Activated CD4-positive, alpha-beta memory T cell treated with anti-CD3 and anti-CD28 coated beads for 36 hours (primary cell): ENCODE data around the gene TNFRSF11A. TPM values are rescaled to one million over a fixed set of nuclear protein-coding genes. Genes with fewer than 3 reads are reported as not detected.
A peak's percentile ranks its signal among the peaks of the same experiment; 100 is the strongest.

Experiments used
- CTCF ChIA-PET: fragments of 350-600 bp; sonication (Branson Sonifier 250); formaldehyde crosslinking; loops from one replicate; lab custom pipeline; 2021; ENCODE audit warnings: antibody characterized with exemption, inconsistent platforms; lab: Charles Lee
- POLR2A ChIA-PET: fragments of 350-600 bp; sonication (Branson Sonifier 250); formaldehyde crosslinking; loops from one replicate; lab custom pipeline; 2021; ENCODE audit warnings: antibody characterized with exemption; lab: Charles Lee
- DNase-seq: peaks from one replicate; pipeline ENCODE4 v3.0.0-alpha.2; 2020
- H3K27ac Mint-ChIP-seq: one replicate; pipeline ENCODE4 v1.8.0; 2021; ENCODE audit warnings: mixed read lengths
- H3K27me3 Mint-ChIP-seq: one replicate; pipeline ENCODE4 v1.8.0; 2021; ENCODE audit warnings: mixed read lengths
- H3K36me3 Mint-ChIP-seq: one replicate; pipeline ENCODE4 v1.8.0; 2021; ENCODE audit warnings: mixed read lengths
- H3K4me1 Mint-ChIP-seq: one replicate; pipeline ENCODE4 v1.8.0; 2021; ENCODE audit warnings: low read depth, mixed read lengths
- H3K4me3 Mint-ChIP-seq: one replicate; pipeline ENCODE4 v1.8.0; 2021; ENCODE audit warnings: mild to moderate bottlenecking, mixed read lengths
- H3K9me3 Mint-ChIP-seq: one replicate; pipeline ENCODE4 v1.8.0; 2021; ENCODE audit warnings: mixed read lengths
- intact Hi-C: fragments of 100-400 bp; cut with micrococcal nuclease; formaldehyde crosslinking; loops from one replicate; pipeline ENCODE4 v1.15.1; 2023
- total RNA-seq, 2 experiments: library from RNA; stranded (reverse); gene quantifications; one replicate each; pipeline ENCODE4 v1.2.3, GENCODE V29; 2021

The TNFRSF11A gene
- total RNA-seq, result 1 to 10 TPM; 5.7 to 6.1 TPM

GRCh38 chr18:62324917-62325805 is at the start of gene TNFRSF11A:
TNFRSF11A (plus strand) TSS chr18:62325310; CDS start chr18:62325353, 43 bp downstream.
- ChIA-PET POLR2A (no interaction called here), CTCF (interaction anchor here (1.0 to 1.8 kb wide), 4 partner anchors 10 to 180 kb away, joined by 3 to 8 read pairs (median 4); no protein-coding TSS in a partner anchor)
- Mint-ChIP-seq H3K4me1 (peaks cover 28% of the 10 kb centered on the region), H3K36me3 (no peaks in the 10 kb centered on the region), H3K4me3 (peak within 1 kb of the TSS; percentile 79), H3K27me3 (peaks cover 68% of the 10 kb centered on the region), H3K27ac (peak within 1 kb of the TSS; percentile 46), H3K9me3 (no peaks in the 10 kb centered on the region)
- peak; percentile 79 for DNase-seq
- intact Hi-C loops, result loop anchor here (1.0 to 5.0 kb wide), 6 partner anchors 42 to 392 kb away; partner anchors contain the start of gene PHLPP1

DNA sequence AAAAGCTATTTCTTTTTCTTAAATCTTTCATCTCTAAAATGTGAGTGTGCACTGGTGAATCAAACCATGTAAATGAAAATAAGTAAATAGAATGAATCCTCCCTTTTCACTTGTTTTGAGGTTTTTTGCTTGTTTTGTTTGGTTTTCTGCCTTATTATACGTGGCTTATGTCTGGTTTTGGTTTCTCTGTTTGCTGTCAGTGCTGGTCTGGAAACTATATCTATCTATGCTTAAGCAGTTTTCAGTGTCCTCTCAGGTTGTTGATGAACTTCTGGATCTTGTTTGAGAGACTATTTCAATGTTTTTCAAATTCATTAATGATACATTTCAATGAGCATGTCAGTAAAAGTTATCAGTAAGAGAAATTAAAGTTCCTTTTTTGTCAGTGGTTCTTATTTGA is 48.1 kb upstream of the TNFRSF11A start:
- ChIA-PET CTCF (interaction anchor here (1.0 kb wide), 1 partner anchor 28 kb away, joined by 3 read pairs; no protein-coding TSS in a partner anchor), POLR2A (no interaction called here)
- H3K27ac Mint-ChIP-seq, result no peak overlapping the region
- no peaks in the 10 kb centered on the region for H3K27me3 Mint-ChIP-seq
- H3K9me3 Mint-ChIP-seq, result no peaks in the 10 kb centered on the region
- no peak overlapping the region for H3K4me3 Mint-ChIP-seq
- intact Hi-C loops, result no loop called here
- DNase-seq, result no peak
- peaks cover 15% of the 10 kb centered on the region for H3K36me3 Mint-ChIP-seq
- peaks cover 16% of the 10 kb centered on the region for H3K4me1 Mint-ChIP-seq

GRCh38 chr18:62279561-62279960 is 45.5 kb upstream of the TNFRSF11A start:
- POLR2A ChIA-PET, result no interaction called here
- Mint-ChIP-seq H3K4me3 (no peak overlapping the region), H3K4me1 (peaks cover 23% of the 10 kb centered on the region), H3K36me3 (peaks cover 25% of the 10 kb centered on the region), H3K27me3 (no peaks in the 10 kb centered on the region), H3K27ac (no peak overlapping the region), H3K9me3 (no peaks in the 10 kb centered on the region)
- intact Hi-C loops, result no loop called here
- DNase-seq, result no peak
- CTCF ChIA-PET, result interaction anchor here (3.2 kb wide), 1 partner anchor 30 kb away, joined by 14 read pairs; no protein-coding TSS in a partner anchor

DNA sequence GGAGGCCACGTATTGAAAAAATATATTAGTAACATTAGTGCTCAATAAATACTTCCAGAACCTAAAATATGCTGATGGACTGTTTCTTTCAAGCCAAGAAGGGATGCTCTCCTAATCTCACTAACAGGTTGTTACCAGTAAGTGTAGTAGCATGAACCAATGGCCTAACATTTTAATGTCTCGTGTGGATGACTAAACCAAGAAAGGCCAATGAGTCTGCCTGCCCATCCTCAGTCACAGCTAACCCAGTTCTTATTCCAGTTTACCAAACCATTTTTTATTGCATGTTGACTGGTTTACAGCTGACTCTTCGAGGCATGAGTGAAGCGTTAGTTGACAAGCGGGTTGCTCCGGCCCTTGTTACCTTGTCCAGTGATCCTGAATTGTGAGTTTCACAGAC is 45.1 kb upstream of the TNFRSF11A start:
- H3K27ac Mint-ChIP-seq, result no peak overlapping the region
- intact Hi-C loops, result loop anchor here (2.0 kb wide), 1 partner anchor 141 kb away; no protein-coding TSS in a partner anchor

GRCh38 chr18:62280786-62281185 is 44.3 kb upstream of the TNFRSF11A start:
- ChIA-PET POLR2A (no interaction called here), CTCF (interaction anchor here (3.2 kb wide), 1 partner anchor 31 kb away, joined by 14 read pairs; no protein-coding TSS in a partner anchor)
- H3K4me3 Mint-ChIP-seq, result no peak overlapping the region
- no peaks in the 10 kb centered on the region for H3K9me3 Mint-ChIP-seq
- no peak overlapping the region for H3K27ac Mint-ChIP-seq
- H3K27me3 Mint-ChIP-seq, result no peaks in the 10 kb centered on the region
- peaks cover 35% of the 10 kb centered on the region for H3K36me3 Mint-ChIP-seq
- intact Hi-C loops, result loop anchor here (2.0 kb wide), 1 partner anchor 140 kb away; no protein-coding TSS in a partner anchor
- DNase-seq, result no peak
- peaks cover 29% of the 10 kb centered on the region for H3K4me1 Mint-ChIP-seq

More for the DNA sequence above, 45.1 kb upstream of the TNFRSF11A start:
- H3K4me1 Mint-ChIP-seq, result peaks cover 23% of the 10 kb centered on the region
- ChIA-PET POLR2A (no interaction called here), CTCF (interaction anchor here (3.2 kb wide), 1 partner anchor 30 kb away, joined by 14 read pairs; no protein-coding TSS in a partner anchor)
- no peak overlapping the region for H3K4me3 Mint-ChIP-seq
- H3K9me3 Mint-ChIP-seq, result no peaks in the 10 kb centered on the region
- DNase-seq, result no peak
- peaks cover 30% of the 10 kb centered on the region for H3K36me3 Mint-ChIP-seq
- no peaks in the 10 kb centered on the region for H3K27me3 Mint-ChIP-seq

- POLR2A ChIA-PET, result no interaction called here
- H3K9me3 Mint-ChIP-seq, result no peaks in the 10 kb centered on the region
- DNase-seq, result no peak
- no peak overlapping the region for H3K27ac Mint-ChIP-seq
- intact Hi-C loops, result loop anchor here (2.0 kb wide), 1 partner anchor 139 kb away; no protein-coding TSS in a partner anchor
- H3K4me3 Mint-ChIP-seq, result no peak overlapping the region
- H3K36me3 Mint-ChIP-seq, result peaks cover 33% of the 10 kb centered on the region
- CTCF ChIA-PET, result interaction anchor here (3.2 kb wide), 1 partner anchor 32 kb away, joined by 14 read pairs; no protein-coding TSS in a partner anchor
- no peaks in the 10 kb centered on the region for H3K27me3 Mint-ChIP-seq
- peaks cover 33% of the 10 kb centered on the region for H3K4me1 Mint-ChIP-seq
Measured at GRCh38 chr18:62281684-62282083, 43.4 kb upstream of the TNFRSF11A start.

- Mint-ChIP-seq H3K36me3 (peaks cover 31% of the 10 kb centered on the region), H3K4me1 (peaks cover 30% of the 10 kb centered on the region), H3K27ac (peak overlapping the region; percentile 33), H3K4me3 (no peak overlapping the region), H3K9me3 (no peaks in the 10 kb centered on the region), H3K27me3 (no peaks in the 10 kb centered on the region)
- ChIA-PET POLR2A (interaction anchor here (0.9 kb wide), 1 partner anchor 139 kb away, joined by 3 read pairs; no protein-coding TSS in a partner anchor), CTCF (interaction anchor here (3.2 kb wide), 1 partner anchor 32 kb away, joined by 14 read pairs; no protein-coding TSS in a partner anchor)
- intact Hi-C loops, result no loop called here
- no peak for DNase-seq
Measured at GRCh38 chr18:62282188-62282629, 42.9 kb upstream of the TNFRSF11A start.

DNA sequence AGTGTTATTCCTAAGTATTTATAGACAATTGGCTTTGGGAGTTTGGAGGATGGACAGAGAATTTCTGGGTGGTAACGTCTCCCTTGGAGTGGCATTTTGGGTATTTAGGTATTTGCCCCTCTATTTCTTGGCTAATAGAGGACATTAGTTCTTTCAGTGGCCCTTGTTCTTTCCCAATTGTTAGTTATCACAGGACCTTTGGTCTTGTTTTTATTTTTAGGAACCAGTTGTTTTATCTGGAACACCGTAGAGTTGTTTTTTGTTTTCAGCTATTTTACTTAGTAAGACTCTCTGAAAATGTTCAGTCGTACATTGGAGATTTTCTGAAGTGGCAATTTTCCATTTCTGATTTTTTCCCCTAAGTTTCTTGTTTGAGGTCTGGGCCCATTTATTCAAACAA is 40.5 kb upstream of the TNFRSF11A start:
- ChIA-PET CTCF (no interaction called here), POLR2A (no interaction called here)
- Mint-ChIP-seq H3K27ac (no peak overlapping the region), H3K4me1 (peaks cover 34% of the 10 kb centered on the region), H3K36me3 (peaks cover 31% of the 10 kb centered on the region), H3K27me3 (no peaks in the 10 kb centered on the region), H3K9me3 (no peaks in the 10 kb centered on the region), H3K4me3 (no peak overlapping the region)
- intact Hi-C loops, result no loop called here
- no peak for DNase-seq

DNA sequence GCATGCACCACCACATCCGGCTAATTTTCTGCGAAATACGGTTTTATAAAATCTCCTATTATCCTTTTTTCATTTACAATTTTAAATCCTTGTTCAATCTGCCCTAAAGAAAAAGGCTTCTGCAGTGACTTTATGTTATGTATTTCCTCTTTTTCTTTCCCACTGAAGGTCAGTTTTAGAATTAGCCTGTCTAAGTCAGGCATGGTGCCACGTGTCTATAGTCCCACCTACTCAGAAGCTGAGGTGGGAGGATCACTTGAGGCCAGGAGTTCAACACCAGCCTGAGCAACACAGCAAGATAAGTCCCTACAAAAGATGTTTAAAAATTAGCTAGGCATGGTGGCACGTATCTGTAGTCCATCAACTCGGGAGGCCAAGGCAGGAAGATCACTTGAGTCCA is 39.8 kb upstream of the TNFRSF11A start:
- H3K4me3 Mint-ChIP-seq, result no peak overlapping the region
- POLR2A ChIA-PET, result no interaction called here
- no peaks in the 10 kb centered on the region for H3K27me3 Mint-ChIP-seq
- H3K9me3 Mint-ChIP-seq, result no peaks in the 10 kb centered on the region
- intact Hi-C loops, result no loop called here
- H3K27ac Mint-ChIP-seq, result no peak overlapping the region
- peaks cover 34% of the 10 kb centered on the region for H3K4me1 Mint-ChIP-seq
- peaks cover 31% of the 10 kb centered on the region for H3K36me3 Mint-ChIP-seq
- CTCF ChIA-PET, result no interaction called here
- DNase-seq, result no peak

DNA sequence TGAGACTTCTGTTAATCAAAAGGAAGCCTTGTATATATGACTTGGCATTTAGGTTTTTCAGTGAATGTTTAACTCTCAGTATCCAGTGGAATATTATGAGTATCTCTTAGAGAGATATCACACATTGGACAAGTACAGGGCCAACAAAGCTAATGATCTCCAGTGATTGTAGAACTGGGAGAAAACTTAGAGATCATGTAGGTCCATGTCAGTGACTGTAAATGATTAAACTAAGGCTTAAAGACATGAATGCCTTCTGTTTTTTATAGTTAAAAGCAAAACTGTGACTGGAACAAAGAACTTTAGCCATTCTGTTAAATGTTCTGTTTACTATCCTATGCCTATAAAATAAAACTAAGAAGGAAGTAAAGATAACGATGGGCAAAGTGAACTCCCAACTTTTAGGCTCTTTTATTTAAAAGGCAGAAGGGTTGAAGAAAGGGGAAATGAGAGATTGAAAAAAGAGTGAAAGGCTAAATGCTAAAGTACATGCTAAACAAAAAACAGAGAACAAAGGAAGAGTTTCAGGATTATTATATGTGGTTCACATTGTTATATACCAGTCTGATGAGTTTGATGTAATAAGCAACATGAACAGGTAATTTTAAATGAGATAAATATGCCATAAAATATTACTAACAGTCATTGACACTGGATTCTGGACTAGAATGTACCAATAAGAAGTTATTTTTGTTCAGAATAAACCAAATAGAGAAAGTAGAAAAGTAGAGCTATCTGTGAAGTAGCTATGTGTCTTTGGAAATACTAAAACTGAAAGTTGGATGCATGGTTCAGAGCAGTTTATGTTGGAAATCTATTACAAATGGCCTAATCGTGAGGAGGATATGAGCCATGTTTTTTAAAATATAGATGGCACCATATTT is 37.1 kb upstream of the TNFRSF11A start:
- Mint-ChIP-seq H3K9me3 (no peaks in the 10 kb centered on the region), H3K4me1 (peaks cover 14% of the 10 kb centered on the region), H3K27ac (no peak overlapping the region), H3K4me3 (no peak overlapping the region), H3K27me3 (no peaks in the 10 kb centered on the region), H3K36me3 (peaks cover 25% of the 10 kb centered on the region)
- DNase-seq, result no peak
- intact Hi-C loops, result no loop called here
- ChIA-PET POLR2A (no interaction called here), CTCF (no interaction called here)

- Mint-ChIP-seq H3K27ac (no peak overlapping the region), H3K27me3 (no peaks in the 10 kb centered on the region), H3K4me3 (no peak overlapping the region), H3K4me1 (peaks cover 14% of the 10 kb centered on the region), H3K9me3 (no peaks in the 10 kb centered on the region), H3K36me3 (peaks cover 19% of the 10 kb centered on the region)
- ChIA-PET POLR2A (no interaction called here), CTCF (no interaction called here)
- no peak for DNase-seq
- intact Hi-C loops, result no loop called here
Measured at GRCh38 chr18:62288665-62289008, 36.5 kb upstream of the TNFRSF11A start.
